IPS-20b (cell line): ENCODE measurements around the gene PLCB3.

Experiments used
- H3K27ac ChIP-seq: one replicate; pipeline ENCODE4 v1.5.1; 2013; ENCODE audit warnings: low read length
- H3K27me3 ChIP-seq: 2 replicates; pipeline ENCODE4 v1.6.1; 2013; ENCODE audit warnings: mild to moderate bottlenecking, low read length, inconsistent platforms; ENCODE audit not compliant: insufficient read depth
- H3K36me3 ChIP-seq: 2 replicates; pipeline ENCODE4 v1.6.1; 2013; ENCODE audit warnings: low read depth, mild to moderate bottlenecking, inconsistent platforms, low read length, moderate library complexity; ENCODE audit not compliant: insufficient read depth
- H3K4me1 ChIP-seq: 2 replicates; pipeline ENCODE4 v1.6.1; 2013; ENCODE audit warnings: mild to moderate bottlenecking, control low read depth, inconsistent platforms, low read length, moderate library complexity; ENCODE audit not compliant: insufficient read depth
- H3K4me3 ChIP-seq: 2 replicates; pipeline ENCODE4 v1.5.1; 2013; ENCODE audit warnings: mild to moderate bottlenecking, low read length, inconsistent platforms
- H3K9ac ChIP-seq: 2 replicates; pipeline ENCODE4 v1.6.1; 2013; ENCODE audit warnings: low read depth, mild to moderate bottlenecking, inconsistent platforms, low read length, moderate library complexity
- H3K9me3 ChIP-seq: 2 replicates; pipeline ENCODE4 v1.6.1; 2013; ENCODE audit warnings: mild to moderate bottlenecking, low read depth, low read length, inconsistent platforms; ENCODE audit not compliant: insufficient read depth

The PLCB3 gene

GRCh38 chr11:64298966-64299846, 47.9 kb downstream of the PLCB3 start:
- peaks cover 85% of the 10 kb centered on the region for H3K27me3 ChIP-seq
- H3K4me3 ChIP-seq: no peak overlapping the region
- peaks cover 5% of the 10 kb centered on the region; the same call in 1 of the 2 replicates for H3K4me1 ChIP-seq
- no peak overlapping the region for H3K9ac ChIP-seq
- no peaks in the 10 kb centered on the region for H3K9me3 ChIP-seq
- no peak overlapping the region for H3K27ac ChIP-seq
- H3K36me3 ChIP-seq: no peaks in the 10 kb centered on the region

GRCh38 chr11:64299847-64300648, 48.7 kb downstream of the PLCB3 start, which contains the start of gene CATSPERZ:
TSS of gene CATSPERZ (plus strand) at chr11:64300358. CDS start at chr11:64300411, 53 bp downstream.
- H3K9ac ChIP-seq: no peak within 1 kb of the TSS

GRCh38 chr11:64303109-64304031, 52.0 kb downstream of the PLCB3 start:
- H3K9ac ChIP-seq: peak overlapping the region; percentile 96; the same call in 1 of the 2 replicates
- peaks cover 11% of the 10 kb centered on the region; the same call in 1 of the 2 replicates for H3K4me1 ChIP-seq
- H3K9me3 ChIP-seq: no peaks in the 10 kb centered on the region
- peaks cover 43% of the 10 kb centered on the region for H3K27me3 ChIP-seq
- peak overlapping the region; percentile 88; the same call in 1 of the 2 replicates for H3K4me3 ChIP-seq
- H3K36me3 ChIP-seq: peaks cover 5% of the 10 kb centered on the region; the same call in 1 of the 2 replicates
- no peak overlapping the region for H3K27ac ChIP-seq

More at GRCh38 chr11:64299847-64300648, 48.7 kb downstream of the PLCB3 start, which contains the start of gene CATSPERZ:
- Histone ChIP-seq H3K4me1 (peaks cover 5% of the 10 kb centered on the region; the same call in 1 of the 2 replicates), H3K27ac (no peak within 1 kb of the TSS), H3K36me3 (no peaks in the 10 kb centered on the region), H3K4me3 (peak within 1 kb of the TSS; percentile 43; the same call in 1 of the 2 replicates), H3K27me3 (peaks cover 76% of the 10 kb centered on the region), H3K9me3 (no peaks in the 10 kb centered on the region)

GRCh38 chr11:64304032-64304315, 52.6 kb downstream of the PLCB3 start:
- peaks cover 37% of the 10 kb centered on the region for H3K27me3 ChIP-seq
- peak overlapping the region; percentile 96; the same call in 1 of the 2 replicates for H3K9ac ChIP-seq
- H3K36me3 ChIP-seq: peaks cover 5% of the 10 kb centered on the region; the same call in 1 of the 2 replicates
- peaks cover 11% of the 10 kb centered on the region; the same call in 1 of the 2 replicates for H3K4me1 ChIP-seq
- H3K9me3 ChIP-seq: no peaks in the 10 kb centered on the region
- H3K4me3 ChIP-seq: peak overlapping the region; percentile 88
- H3K27ac ChIP-seq: no peak overlapping the region

GRCh38 chr11:64304316-64305072, 53.2 kb downstream of the PLCB3 start:
- H3K9ac ChIP-seq: peak overlapping the region; percentile 96
- peak overlapping the region; percentile 95 for H3K27ac ChIP-seq
- H3K9me3 ChIP-seq: no peaks in the 10 kb centered on the region
- H3K36me3 ChIP-seq: peaks cover 5% of the 10 kb centered on the region; the same call in 1 of the 2 replicates
- peak overlapping the region; percentile 88 for H3K4me3 ChIP-seq
- H3K27me3 ChIP-seq: peaks cover 32% of the 10 kb centered on the region
- H3K4me1 ChIP-seq: peaks cover 11% of the 10 kb centered on the region; the same call in 1 of the 2 replicates

GRCh38 chr11:64305075-64305690, 53.9 kb downstream of the PLCB3 start, which contains the start of gene ESRRA:
TSS of gene ESRRA (plus strand) at chr11:64305524. CDS start at chr11:64307180, 1,656 bp downstream.
- H3K9ac ChIP-seq: peak within 1 kb of the TSS; percentile 96
- H3K9me3 ChIP-seq: no peaks in the 10 kb centered on the region
- peaks cover 5% of the 10 kb centered on the region; the same call in 1 of the 2 replicates for H3K36me3 ChIP-seq
- H3K4me1 ChIP-seq: peaks cover 11% of the 10 kb centered on the region; the same call in 1 of the 2 replicates
- peak within 1 kb of the TSS; percentile 95 for H3K27ac ChIP-seq
- H3K27me3 ChIP-seq: peaks cover 25% of the 10 kb centered on the region
- peak within 1 kb of the TSS; percentile 92 for H3K4me3 ChIP-seq

- Histone ChIP-seq H3K27me3 (peaks cover 18% of the 10 kb centered on the region), H3K36me3 (peaks cover 5% of the 10 kb centered on the region; the same call in 1 of the 2 replicates), H3K4me1 (peaks cover 11% of the 10 kb centered on the region; the same call in 1 of the 2 replicates), H3K27ac (peak overlapping the region; percentile 81), H3K9ac (peak overlapping the region; percentile 89), H3K9me3 (no peaks in the 10 kb centered on the region), H3K4me3 (peak overlapping the region; percentile 92)
These were observed 54.6 kb downstream of the PLCB3 start for GRCh38 chr11:64305691-64306562.

- H3K9ac ChIP-seq: peak overlapping the region; percentile 89
- no peaks in the 10 kb centered on the region for H3K9me3 ChIP-seq
- H3K36me3 ChIP-seq: peaks cover 5% of the 10 kb centered on the region; the same call in 1 of the 2 replicates
- H3K4me1 ChIP-seq: peaks cover 11% of the 10 kb centered on the region; the same call in 1 of the 2 replicates
- peaks cover 12% of the 10 kb centered on the region for H3K27me3 ChIP-seq
- H3K27ac ChIP-seq: peak overlapping the region; percentile 81
- H3K4me3 ChIP-seq: peak overlapping the region; percentile 92
These were observed 55.2 kb downstream of the PLCB3 start for GRCh38 chr11:64306563-64306875.

GRCh38 chr11:64306876-64307622, 55.7 kb downstream of the PLCB3 start:
- H3K4me1 ChIP-seq: peaks cover 11% of the 10 kb centered on the region; the same call in 1 of the 2 replicates
- no peak overlapping the region for H3K27ac ChIP-seq
- peaks cover 5% of the 10 kb centered on the region; the same call in 1 of the 2 replicates for H3K36me3 ChIP-seq
- H3K9ac ChIP-seq: peak overlapping the region; percentile 89; the same call in 1 of the 2 replicates
- H3K4me3 ChIP-seq: peak overlapping the region; percentile 92
- H3K9me3 ChIP-seq: no peaks in the 10 kb centered on the region
- peaks cover 6% of the 10 kb centered on the region; the same call in 1 of the 2 replicates for H3K27me3 ChIP-seq
